IgD-negative memory B cell (primary cell): Measurements from ENCODE around the gene CREBBP. TPM values are rescaled to one million over a fixed set of nuclear protein-coding genes. Genes with fewer than 3 reads are reported as not detected.
A peak's percentile ranks its signal among the peaks of the same experiment; 100 is the strongest.

ENCODE experiments used
- H3K27ac Mint-ChIP-seq, 3 donors: one replicate each; pipeline ENCODE4 v1.8.0; 2020 to 2022; ENCODE audit warnings: mild to moderate bottlenecking in 3 of 3, mixed read lengths in 3 of 3, moderate library complexity in 1 of 3
- H3K27me3 Mint-ChIP-seq: one replicate; pipeline ENCODE4 v1.8.0; 2021; ENCODE audit warnings: mixed read lengths
- H3K36me3 Mint-ChIP-seq: one replicate; pipeline ENCODE4 v1.8.0; 2020; ENCODE audit warnings: mild to moderate bottlenecking, mixed read lengths
- H3K4me1 Mint-ChIP-seq, 3 donors: one replicate each; pipeline ENCODE4 v1.8.0; 2020 to 2022; ENCODE audit warnings: mixed read lengths in 3 of 3, mild to moderate bottlenecking in 1 of 3
- H3K4me3 Mint-ChIP-seq, 4 donors: one replicate each; pipeline ENCODE4 v1.8.0; 2020 to 2022; ENCODE audit warnings: mild to moderate bottlenecking in 4 of 4, mixed read lengths in 4 of 4, moderate library complexity in 3 of 4
- H3K9me3 Mint-ChIP-seq, 3 donors: one replicate each; pipeline ENCODE4 v1.8.0; 2020 to 2021; ENCODE audit warnings: mixed read lengths in 3 of 3, mild to moderate bottlenecking in 1 of 3
- polyA plus RNA-seq: library from polyadenylated mRNA; unstranded; fragments of 300-500 nt; fragmentation: Illumina TruSeq; gene quantifications from one replicate; pipeline ENCODE4 v1.2.3, GENCODE V29; 2021

CREBBP gene
- polyA plus RNA-seq, 1 donor from 2014 or later, result 18.5 TPM

DNA sequence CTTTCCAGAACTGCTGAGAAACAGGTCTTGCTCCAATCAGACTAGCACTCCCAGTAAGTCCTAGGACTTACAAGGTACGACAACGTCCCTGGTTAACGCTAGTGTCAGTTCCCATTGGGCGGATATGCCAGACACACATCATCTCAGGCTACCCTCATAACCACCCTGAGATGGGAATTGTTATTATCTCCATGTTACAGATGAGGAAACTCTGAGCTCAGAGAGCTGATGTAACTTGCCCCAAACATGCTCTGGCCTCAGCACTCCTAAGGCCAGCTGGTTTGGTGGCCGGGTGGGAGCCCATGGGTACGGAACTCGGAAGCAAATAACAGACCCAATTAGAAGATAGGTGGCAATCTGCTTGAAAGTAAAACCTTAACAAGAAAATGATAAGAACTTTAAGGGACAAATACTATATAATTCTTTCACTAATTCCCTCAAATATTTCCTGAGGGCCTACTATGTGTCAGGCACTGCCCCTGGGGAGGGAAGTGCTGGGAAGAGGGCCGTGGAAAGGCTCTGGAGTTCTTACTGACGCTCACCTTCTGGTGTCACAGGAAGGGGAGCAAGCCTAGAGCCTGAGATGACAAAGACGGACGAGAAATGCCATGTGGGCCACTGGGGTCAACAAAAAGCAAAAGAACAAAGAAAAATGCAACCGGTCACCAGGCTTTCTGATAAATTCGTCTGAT lies 6.9 kb downstream of the CREBBP start:
- no peaks in the 10 kb centered on the region for H3K9me3 Mint-ChIP-seq

DNA sequence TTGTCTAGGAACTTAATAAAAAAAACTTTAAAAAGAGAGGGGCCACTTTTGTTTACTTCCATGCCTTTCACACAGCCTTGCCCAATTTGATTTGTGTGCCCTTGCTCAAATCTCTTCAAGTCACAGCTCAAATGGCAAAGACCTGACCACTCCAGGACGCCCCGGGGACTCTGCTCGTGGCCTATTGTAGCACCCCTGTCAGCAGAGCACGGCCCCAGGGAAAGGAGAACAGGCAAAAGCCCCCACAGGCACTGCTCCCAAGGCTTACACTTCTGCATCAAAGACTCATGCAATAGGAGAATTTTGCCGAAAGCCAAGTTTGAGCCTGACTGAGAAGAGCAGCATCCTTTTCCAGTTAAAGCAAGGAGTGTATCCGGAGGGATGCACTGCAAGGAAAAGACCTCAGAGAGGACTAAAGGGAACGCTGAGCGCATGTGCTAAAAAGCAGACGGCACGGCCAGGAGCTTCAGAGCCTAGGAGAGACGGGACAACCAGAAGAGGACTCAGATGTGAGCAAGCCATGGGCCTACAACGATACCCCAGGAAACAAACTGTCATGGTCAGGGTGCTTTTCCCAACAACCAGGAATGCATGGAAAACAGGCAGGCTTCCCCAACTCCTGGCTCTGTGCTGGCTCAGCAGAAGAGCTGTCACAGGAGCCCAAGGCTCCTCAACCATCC lies 8.2 kb downstream of the CREBBP start:
- Mint-ChIP-seq H3K4me1 (peaks cover 66 to 77% (median 76%) of the 10 kb centered on the region in 3 donors), H3K27ac (peak overlapping the region in 1 of 3 donors; percentile 66), H3K36me3 (no peaks in the 10 kb centered on the region), H3K4me3 (peak overlapping the region in 2 of 4 donors; percentile 5 to 57), H3K9me3 (no peaks in the 10 kb centered on the region), H3K27me3 (no peaks in the 10 kb centered on the region)

More for the DNA sequence above, 6.9 kb downstream of the CREBBP start:
- peak overlapping the region in 1 of 3 donors; percentile 50 for H3K27ac Mint-ChIP-seq
- peak overlapping the region in 1 of 4 donors; percentile 58 for H3K4me3 Mint-ChIP-seq
- H3K4me1 Mint-ChIP-seq, result peaks cover 74 to 86% (median 84%) of the 10 kb centered on the region in 3 donors
- no peaks in the 10 kb centered on the region for H3K27me3 Mint-ChIP-seq
- peaks cover 2% of the 10 kb centered on the region for H3K36me3 Mint-ChIP-seq

DNA sequence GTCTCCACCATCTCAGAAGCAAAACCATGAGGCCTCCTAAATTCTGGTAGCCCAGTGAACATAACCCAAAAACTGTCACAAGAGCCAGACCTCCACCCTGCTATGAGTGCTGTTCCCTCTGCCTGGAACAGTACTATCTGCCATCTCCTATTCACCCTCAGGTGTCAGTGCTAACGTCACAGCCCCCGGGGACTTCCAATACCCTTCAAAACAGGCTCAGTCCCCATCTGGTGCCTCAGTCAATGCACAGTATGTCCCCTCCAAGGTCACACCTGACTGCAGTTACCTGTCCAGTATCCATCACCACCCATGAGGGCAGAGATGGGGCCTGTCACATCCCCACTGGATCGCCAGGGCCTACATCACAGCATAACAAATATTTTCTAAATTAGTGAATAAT lies 11.5 kb downstream of the CREBBP start:
- Mint-ChIP-seq H3K27ac (peak overlapping the region in 1 of 3 donors; percentile 62), H3K4me3 (peak overlapping the region in 1 of 4 donors; percentile 41), H3K27me3 (peaks cover under 1% of the 10 kb centered on the region), H3K9me3 (no peaks in the 10 kb centered on the region), H3K36me3 (peaks cover 2% of the 10 kb centered on the region), H3K4me1 (peaks cover 58 to 69% (median 67%) of the 10 kb centered on the region in 3 donors)

DNA sequence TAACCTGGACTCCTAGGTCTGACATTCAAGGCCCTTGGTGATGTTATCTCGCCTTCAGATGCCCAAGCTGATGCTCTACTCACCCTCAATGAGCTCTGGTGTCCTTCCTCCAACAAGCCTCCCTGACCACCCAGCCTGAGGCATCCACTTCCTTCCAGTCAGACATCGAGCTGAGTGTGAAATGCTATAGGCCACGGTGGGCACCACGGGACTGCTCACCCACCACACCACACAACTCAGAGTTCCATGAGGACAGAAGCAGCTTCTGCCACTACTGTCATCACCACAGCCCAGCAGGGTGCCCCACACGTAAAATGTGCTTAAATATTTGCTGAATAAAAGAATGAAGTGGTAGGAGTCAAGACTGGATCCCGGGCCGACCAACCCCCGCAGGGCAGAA lies 12.0 kb downstream of the CREBBP start:
- Mint-ChIP-seq H3K4me1 (peaks cover 58 to 69% (median 67%) of the 10 kb centered on the region in 3 donors), H3K27me3 (peaks cover 2% of the 10 kb centered on the region), H3K27ac (no peak overlapping the region), H3K9me3 (no peaks in the 10 kb centered on the region), H3K36me3 (peaks cover 2% of the 10 kb centered on the region), H3K4me3 (peak overlapping the region in 1 of 4 donors; percentile 41)

DNA sequence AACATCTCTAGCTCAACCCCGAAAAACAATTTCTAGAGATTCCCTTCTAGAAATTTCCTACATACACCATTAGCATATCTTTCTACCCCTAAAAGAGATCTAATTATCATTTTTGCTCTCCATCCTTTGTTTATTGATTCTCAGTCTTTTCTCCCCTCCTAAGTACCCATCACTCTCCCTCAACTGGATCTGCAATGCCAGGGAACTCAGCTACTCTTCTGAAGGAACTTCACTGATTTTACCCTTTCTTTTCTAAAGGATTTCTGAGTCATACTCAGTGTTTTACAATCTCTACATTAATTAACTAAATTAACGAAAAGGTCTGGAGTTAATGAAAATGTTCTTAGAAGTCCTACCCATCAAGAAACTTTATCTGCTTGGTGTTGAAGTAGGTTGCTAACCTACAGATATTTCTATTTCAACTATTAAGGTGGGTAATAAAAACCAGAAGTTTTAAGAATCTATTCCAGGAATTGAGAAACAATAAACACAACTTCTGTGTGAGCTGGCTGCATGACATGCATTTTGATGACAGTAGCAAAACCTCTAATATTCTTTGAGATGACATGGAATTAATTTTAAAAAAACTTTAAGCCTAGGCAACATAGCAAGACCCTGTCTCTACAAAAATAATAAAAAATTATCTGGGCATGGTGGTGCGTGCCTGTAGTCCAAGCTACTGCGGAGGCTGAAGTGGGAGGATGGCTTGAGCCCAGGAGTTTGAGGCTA lies 13.6 kb downstream of the CREBBP start:
- Mint-ChIP-seq H3K4me3 (peak overlapping the region in 1 of 4 donors; percentile 67), H3K27me3 (peaks cover 2% of the 10 kb centered on the region), H3K36me3 (peaks cover 2% of the 10 kb centered on the region), H3K4me1 (peaks cover 60 to 70% (median 69%) of the 10 kb centered on the region in 3 donors), H3K27ac (peak overlapping the region in 2 of 3 donors; percentile 12 to 65), H3K9me3 (no peaks in the 10 kb centered on the region)

DNA sequence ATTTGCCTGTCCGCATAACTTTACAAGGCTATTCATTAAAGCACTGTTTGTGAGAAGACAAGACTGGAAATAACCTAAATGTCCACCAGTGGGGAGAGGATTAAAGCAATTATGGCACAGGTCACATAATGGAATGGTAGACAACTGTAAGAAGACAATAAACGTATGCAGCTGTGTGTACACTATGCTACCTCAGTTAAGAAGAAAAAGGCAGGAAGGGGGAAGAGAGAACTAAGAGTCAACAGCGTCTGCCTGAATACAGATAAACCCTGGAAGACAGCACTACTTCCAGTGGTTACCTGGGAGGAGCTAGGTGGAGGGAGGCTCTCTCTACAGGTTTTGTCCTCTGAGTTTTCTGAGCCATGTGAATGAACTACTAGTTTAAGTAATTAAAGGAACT lies 15.3 kb downstream of the CREBBP start:
- Mint-ChIP-seq H3K4me3 (no peak overlapping the region), H3K4me1 (peaks cover 57 to 70% (median 65%) of the 10 kb centered on the region in 3 donors), H3K27ac (peak overlapping the region in 2 of 3 donors; percentile 27 to 67), H3K36me3 (peaks cover 2% of the 10 kb centered on the region), H3K9me3 (no peaks in the 10 kb centered on the region), H3K27me3 (peaks cover 2% of the 10 kb centered on the region)

DNA sequence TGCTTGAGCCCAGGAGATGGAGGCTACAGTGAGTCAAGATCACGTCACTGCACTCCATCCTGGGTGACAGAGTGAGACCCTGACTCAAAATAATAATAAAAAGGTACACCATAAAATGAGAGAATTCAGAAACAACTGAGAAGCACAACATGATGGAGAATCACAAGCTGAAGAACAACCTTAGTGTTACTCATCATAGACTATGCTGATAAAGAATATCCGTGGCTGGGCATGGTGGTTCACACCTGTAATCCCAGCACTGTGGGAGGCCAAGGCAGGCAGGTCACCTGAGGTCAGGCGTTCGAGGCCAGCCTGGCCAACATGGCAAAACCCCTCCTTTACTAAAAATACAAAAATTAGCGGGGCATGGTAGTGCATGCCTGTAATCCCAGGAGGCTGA lies 16.0 kb downstream of the CREBBP start:
- Mint-ChIP-seq H3K27me3 (peaks cover 2% of the 10 kb centered on the region), H3K36me3 (peaks cover 2% of the 10 kb centered on the region), H3K9me3 (no peaks in the 10 kb centered on the region), H3K4me3 (peak overlapping the region in 1 of 4 donors; percentile 80), H3K4me1 (peaks cover 58 to 73% (median 65%) of the 10 kb centered on the region in 3 donors), H3K27ac (peak overlapping the region in 2 of 3 donors; percentile 27 to 84)

DNA sequence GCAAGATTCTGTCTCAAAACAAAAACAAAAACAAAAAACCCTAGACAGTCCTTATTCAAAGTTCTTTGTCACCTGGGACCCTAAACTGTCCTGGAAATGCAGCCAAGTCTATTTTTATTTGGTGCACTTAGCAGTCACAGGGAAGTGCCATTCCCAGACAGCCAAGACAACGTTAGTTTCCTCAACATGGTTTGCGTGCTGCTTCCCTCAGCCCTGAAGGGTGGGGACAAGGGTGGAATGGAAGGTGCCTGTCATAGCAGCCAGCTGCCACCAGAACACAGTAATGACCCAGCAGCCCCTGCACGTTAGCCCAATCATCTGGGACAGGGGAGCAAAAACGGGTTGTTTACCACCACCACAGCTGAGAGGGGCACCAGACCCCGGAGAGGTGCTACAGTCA lies 16.9 kb downstream of the CREBBP start:
- Mint-ChIP-seq H3K4me1 (peaks cover 57 to 70% (median 62%) of the 10 kb centered on the region in 3 donors), H3K4me3 (peak overlapping the region in 1 of 4 donors; percentile 47), H3K27me3 (peaks cover 2% of the 10 kb centered on the region), H3K27ac (peak overlapping the region in 1 of 3 donors; percentile 31), H3K36me3 (peaks cover 2% of the 10 kb centered on the region), H3K9me3 (no peaks in the 10 kb centered on the region)

DNA sequence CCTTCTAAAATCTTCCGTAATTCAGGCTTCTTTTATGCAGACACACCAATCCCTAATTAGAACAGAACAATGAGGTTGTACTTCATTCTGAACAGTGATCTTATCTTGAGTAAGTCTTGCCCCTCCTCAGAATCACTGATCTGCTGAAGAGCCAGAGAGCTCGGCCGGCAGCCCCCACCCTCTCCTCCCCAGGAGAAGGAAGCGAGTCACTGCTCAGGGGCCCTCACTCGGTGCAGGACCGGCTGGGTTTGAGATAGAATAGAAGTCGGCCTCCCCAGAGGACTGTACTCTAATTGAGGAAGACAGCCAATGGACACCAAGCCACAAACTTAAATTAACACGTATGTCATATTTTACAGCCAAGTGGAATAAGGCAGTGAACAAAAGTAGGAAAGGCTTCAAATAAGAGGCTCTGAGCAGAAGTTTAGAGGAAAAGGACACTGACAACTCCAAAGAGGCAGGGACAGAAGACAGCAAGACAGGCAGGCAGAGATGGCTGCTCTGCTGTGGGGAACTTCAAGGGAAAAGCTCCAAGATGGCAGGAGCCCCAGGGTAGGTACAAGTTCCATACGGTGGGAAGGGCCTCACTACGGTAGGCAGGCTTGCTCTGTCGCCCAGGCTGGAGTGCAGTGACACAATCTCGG lies 18.6 kb downstream of the CREBBP start:
- Mint-ChIP-seq H3K27me3 (peaks cover 2% of the 10 kb centered on the region), H3K4me1 (peaks cover 68 to 80% (median 76%) of the 10 kb centered on the region in 3 donors), H3K27ac (peak overlapping the region; percentile 32 to 87 (median 49)), H3K9me3 (no peaks in the 10 kb centered on the region), H3K4me3 (peak overlapping the region in 3 of 4 donors; percentile 7 to 82 (median 80)), H3K36me3 (peaks cover 4% of the 10 kb centered on the region)

DNA sequence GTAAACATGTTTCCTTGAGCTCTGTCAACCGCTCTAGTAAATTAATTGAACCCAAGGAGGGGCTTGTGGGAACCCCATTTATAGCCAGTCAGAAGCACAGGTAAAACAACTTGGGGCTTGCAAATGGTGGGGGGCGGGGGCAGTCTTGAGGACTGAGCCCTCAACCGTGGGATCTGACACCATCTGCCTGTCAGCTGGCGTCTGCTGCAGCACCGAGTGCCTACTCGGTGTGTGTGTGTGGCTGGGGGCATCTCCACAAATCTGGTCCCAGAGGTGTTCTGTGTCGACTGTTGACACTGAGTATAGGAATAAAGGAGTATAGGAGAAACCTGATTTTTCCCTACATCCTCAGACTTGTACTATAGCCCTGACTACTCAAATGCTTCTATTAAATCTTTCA lies 20.6 kb downstream of the CREBBP start:
- Mint-ChIP-seq H3K4me1 (peaks cover 65 to 74% (median 70%) of the 10 kb centered on the region in 3 donors), H3K36me3 (peaks cover 1% of the 10 kb centered on the region), H3K27ac (peak overlapping the region; percentile 75 to 89 (median 84)), H3K27me3 (peaks cover 2% of the 10 kb centered on the region), H3K4me3 (peak overlapping the region in 2 of 4 donors; percentile 27 to 36), H3K9me3 (no peaks in the 10 kb centered on the region)

DNA sequence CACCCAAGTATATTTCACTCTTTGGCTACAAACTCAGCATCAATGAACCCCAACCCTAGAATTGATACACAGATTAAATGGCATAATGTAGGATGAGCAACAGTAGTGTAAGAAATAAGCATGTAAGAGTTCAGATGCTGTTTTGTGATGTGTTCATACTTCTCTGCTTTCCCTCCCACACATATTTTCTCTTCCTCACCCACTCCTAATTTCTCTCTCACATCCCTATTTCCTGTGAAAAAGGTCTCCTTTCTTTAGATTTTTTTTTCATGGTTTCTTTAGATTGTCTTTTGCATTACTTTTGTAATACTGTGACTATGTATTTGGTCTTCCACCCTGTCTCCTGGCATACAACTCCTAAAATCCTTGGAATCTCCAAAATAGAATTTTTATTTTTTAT lies 21.7 kb downstream of the CREBBP start:
- no peaks in the 10 kb centered on the region for H3K27me3 Mint-ChIP-seq
- H3K4me3 Mint-ChIP-seq, result no peak overlapping the region
- peak overlapping the region in 2 of 3 donors; percentile 71 to 79 for H3K27ac Mint-ChIP-seq
- H3K36me3 Mint-ChIP-seq, result peaks cover 1% of the 10 kb centered on the region
- H3K9me3 Mint-ChIP-seq, result no peaks in the 10 kb centered on the region
- peaks cover 63 to 75% (median 74%) of the 10 kb centered on the region in 3 donors for H3K4me1 Mint-ChIP-seq

DNA sequence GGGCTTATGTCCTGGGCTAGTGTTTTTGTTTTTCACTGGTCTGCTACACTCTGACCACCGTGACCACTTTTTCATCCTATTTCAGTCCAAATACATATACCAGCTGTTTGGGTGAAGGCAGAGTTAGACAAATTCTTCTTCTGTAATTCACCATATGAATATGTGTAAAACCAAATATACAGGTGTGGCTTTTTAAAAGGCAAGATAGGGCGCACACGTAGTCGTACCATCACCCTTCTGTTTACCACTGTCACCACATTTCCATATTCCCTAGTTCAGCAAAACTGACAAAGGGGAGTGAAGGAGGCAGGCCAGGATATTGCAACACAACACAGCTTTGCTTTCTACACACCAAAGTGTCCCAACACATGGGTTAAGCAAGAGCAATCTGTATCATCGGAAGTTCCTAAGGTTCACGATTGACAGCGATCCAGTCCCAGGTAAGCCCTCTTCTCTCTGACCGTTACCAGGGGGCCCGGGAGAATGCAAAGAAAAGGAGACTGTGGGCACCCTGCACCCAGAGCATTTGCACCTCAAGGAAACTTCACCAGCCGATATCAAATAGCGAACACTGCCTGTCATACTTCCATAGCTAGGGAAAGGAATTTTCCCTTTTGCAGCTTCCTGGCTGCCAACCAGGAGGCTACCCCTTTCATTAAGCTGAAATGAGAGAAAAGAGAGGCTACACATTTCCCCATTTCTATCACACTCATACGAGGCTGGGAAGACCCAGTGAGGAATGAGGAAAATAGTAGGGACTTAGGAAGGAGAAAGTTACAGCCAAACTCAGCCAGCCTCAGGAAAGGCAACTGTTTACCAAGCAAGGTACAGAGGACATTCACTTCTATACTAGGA lies 23.1 kb downstream of the CREBBP start:
- H3K27ac Mint-ChIP-seq, result peak overlapping the region; percentile 79 to 96 (median 91)
- H3K9me3 Mint-ChIP-seq, result no peaks in the 10 kb centered on the region
- no peaks in the 10 kb centered on the region for H3K27me3 Mint-ChIP-seq
- peak overlapping the region in 2 of 4 donors; percentile 8 to 24 for H3K4me3 Mint-ChIP-seq
- peaks cover 54 to 71% (median 68%) of the 10 kb centered on the region in 3 donors for H3K4me1 Mint-ChIP-seq
- peaks cover 1% of the 10 kb centered on the region for H3K36me3 Mint-ChIP-seq

DNA sequence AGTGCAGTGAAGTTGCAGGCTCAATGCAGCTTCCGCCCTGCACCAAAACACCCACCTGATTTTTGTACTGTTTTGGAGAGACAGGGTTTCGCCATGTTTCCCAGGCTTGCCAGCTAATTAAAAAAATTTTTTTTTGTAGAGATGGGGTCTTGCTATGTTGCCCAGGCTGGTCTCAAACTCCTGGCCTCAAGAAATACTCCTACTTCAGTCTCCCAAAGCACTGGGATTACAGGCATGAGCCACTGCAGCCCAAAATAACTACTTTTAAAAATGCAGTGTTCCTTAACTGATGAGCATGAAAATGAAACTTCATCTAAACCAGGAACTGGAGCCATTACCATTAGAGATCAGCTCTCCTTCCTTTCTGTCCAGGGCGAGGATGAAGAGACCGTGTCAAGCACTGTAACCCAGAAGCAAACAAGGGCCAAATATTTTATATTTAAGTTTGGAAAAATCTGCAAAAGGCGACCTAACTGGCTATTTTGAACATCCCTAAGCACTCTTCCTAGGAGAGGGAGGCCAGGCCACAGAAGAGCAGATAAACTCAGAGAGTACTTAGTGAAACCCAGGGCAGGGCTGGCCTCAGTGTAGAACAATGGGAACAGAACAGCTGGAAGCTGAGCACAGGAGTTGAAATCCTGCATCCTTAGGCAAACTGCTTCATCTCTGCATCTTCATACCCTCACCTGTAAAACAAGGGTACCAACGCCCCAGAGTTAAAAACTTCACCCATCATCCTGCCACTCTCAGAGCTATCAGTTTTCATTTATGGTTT lies 24.0 kb downstream of the CREBBP start:
- no peaks in the 10 kb centered on the region for H3K9me3 Mint-ChIP-seq
- H3K27me3 Mint-ChIP-seq, result no peaks in the 10 kb centered on the region

More for the DNA sequence above, 24.0 kb downstream of the CREBBP start:
- H3K4me3 Mint-ChIP-seq, result peak overlapping the region in 3 of 4 donors; percentile 33 to 85 (median 81)
- H3K4me1 Mint-ChIP-seq, result peaks cover 45 to 63% (median 63%) of the 10 kb centered on the region in 3 donors
- H3K27ac Mint-ChIP-seq, result peak overlapping the region; percentile 79 to 96 (median 91)
- H3K36me3 Mint-ChIP-seq, result peaks cover 1% of the 10 kb centered on the region
